H1 (cell line): Measurements from ENCODE around the gene MACROH2A1. TPM values are rescaled to one million over a fixed set of nuclear protein-coding genes. Genes with fewer than 3 reads are reported as not detected.

Source experiments
- CTCF ChIA-PET: fragments of 300-600 bp; sonication (Branson Sonifier 250); formaldehyde crosslinking; loops from one replicate; lab custom pipeline; 2021; ENCODE audit not compliant: partially characterized antibody; lab: Charles Lee
- POLR2A ChIA-PET: fragments of 300-600 bp; sonication (Branson Sonifier 250); formaldehyde crosslinking; loops from one replicate; lab custom pipeline; 2021; ENCODE audit warnings: inconsistent platforms; ENCODE audit not compliant: partially characterized antibody; lab: Charles Lee
- DNase-seq, 2 experiments: peaks; one replicate each; pipeline versions ENCODE4 v3.0.0 to v3.0.0-alpha.2; 2010 to 2022; ENCODE audit warnings: low spot score in 2 of 2, low read depth in 1 of 2, mixed read lengths in 1 of 2
- FAIRE-seq: peaks from 2 replicates; lab custom pipeline; 2011; peaks lifted over from hg19 to GRCh38; lab: Jason Lieb, UNC
- H2AFZ ChIP-seq: 2 replicates; pipeline ENCODE4 v1.8.1; 2012; ENCODE audit warnings: low read length, inconsistent platforms
- H2AK5ac ChIP-seq: 2 replicates; pipeline ENCODE4 v1.6.1; 2013; ENCODE audit warnings: low read depth, low read length
- H2BK120ac ChIP-seq: replicated peaks from 2 replicates; pipeline ENCODE3; 2013; ENCODE audit warnings: low read depth, low read length, inconsistent platforms
- H2BK12ac ChIP-seq: 2 replicates; pipeline ENCODE4 v1.6.1; 2013; ENCODE audit warnings: low read depth, low read length
- H2BK15ac ChIP-seq: 2 replicates; pipeline ENCODE4 v1.6.1; 2013; ENCODE audit warnings: low read length
- H2BK20ac ChIP-seq: 2 replicates; pipeline ENCODE4 v1.6.1; 2013; ENCODE audit warnings: low read length
- H2BK5ac ChIP-seq: 2 replicates; pipeline ENCODE4 v1.6.1; 2013; ENCODE audit warnings: low read depth, low read length
- H3K14ac ChIP-seq: 2 replicates; pipeline ENCODE4 v1.6.1; 2013; ENCODE audit warnings: inconsistent platforms; ENCODE audit not compliant: insufficient read length
- H3K18ac ChIP-seq: 2 replicates; pipeline ENCODE4 v1.6.1; 2013; ENCODE audit warnings: low read length; ENCODE audit errors: extremely low read depth
- H3K23ac ChIP-seq: 2 replicates; pipeline ENCODE4 v1.6.1; 2013; ENCODE audit warnings: inconsistent platforms; ENCODE audit not compliant: insufficient read length
- H3K23me2 ChIP-seq: 2 replicates; pipeline ENCODE4 v1.6.1; 2013; ENCODE audit warnings: low read depth, low read length
- H3K27ac ChIP-seq: 2 replicates; pipeline ENCODE4 v1.6.1; 2011; ENCODE audit warnings: low read depth, low read length, inconsistent platforms
- H3K27me3 ChIP-seq, 4 experiments: replicated peaks in 1 of 4; 1 replicate in 1 of 4; 2 replicates in 3 of 4; pipeline versions ENCODE4 v1.6.1 to v1.8.1; 2011 to 2013; ENCODE audit warnings: low read length in 3 of 4, mild to moderate bottlenecking in 3 of 4, inconsistent platforms in 2 of 4, mixed read lengths in 2 of 4, moderate library complexity in 1 of 4; ENCODE audit not compliant: control insufficient read depth in 3 of 4, insufficient read depth in 3 of 4; ENCODE audit errors: extremely low read depth in 1 of 4
- H3K36me3 ChIP-seq, 4 experiments: 2 replicates each; pipeline versions ENCODE4 v1.6.1 to v1.8.1; 2011 to 2013; ENCODE audit warnings: mild to moderate bottlenecking in 4 of 4, low read length in 3 of 4, moderate library complexity in 2 of 4, control low read depth in 1 of 4, inconsistent platforms in 1 of 4; ENCODE audit not compliant: insufficient read depth in 4 of 4, control insufficient read depth in 2 of 4
- H3K4ac ChIP-seq: replicated peaks from 2 replicates; pipeline ENCODE3; 2013; ENCODE audit warnings: low read length, low read depth, mixed read lengths, inconsistent platforms; ENCODE audit not compliant: insufficient read length
- H3K4me1 ChIP-seq, 4 experiments: replicated peaks in 1 of 4; 1 replicate in 1 of 4; 2 replicates in 3 of 4; pipeline versions ENCODE4 v1.6.1 to v1.8.1; 2011 to 2013; ENCODE audit warnings: low read length in 3 of 4, inconsistent platforms in 2 of 4, mixed read lengths in 1 of 4; ENCODE audit not compliant: insufficient read depth in 4 of 4, control insufficient read depth in 3 of 4
- H3K4me2 ChIP-seq, 2 experiments: 2 replicates each; pipeline versions ENCODE4 v1.6.1 to v1.8.1; 2011 to 2013; ENCODE audit warnings: low read depth in 2 of 2, low read length in 2 of 2, control low read depth in 1 of 2, inconsistent platforms in 1 of 2, mild to moderate bottlenecking in 1 of 2; ENCODE audit not compliant: insufficient read depth in 1 of 2
- H3K4me3 ChIP-seq, 4 experiments: fragments of 200-600, 300-600 bp in 1 of 4; sonication (generic), shearing (Covaris generic), sonication (Bioruptor Twin) in 1 of 4; 2 replicates each; pipeline versions ENCODE4 v1.5.1 to v1.8.1; 2011 to 2016; ENCODE audit warnings: low read length in 4 of 4, low read depth in 3 of 4, control low read depth in 2 of 4, inconsistent platforms in 2 of 4, mild to moderate bottlenecking in 2 of 4, mixed read lengths in 1 of 4, moderate library complexity in 1 of 4; ENCODE audit not compliant: insufficient read depth in 2 of 4; ENCODE audit errors: extremely low read depth in 1 of 4
- H3K56ac ChIP-seq: replicated peaks from 2 replicates; pipeline ENCODE3; 2013; ENCODE audit warnings: low read depth, mild to moderate bottlenecking, mixed read lengths, low read length, inconsistent platforms; ENCODE audit not compliant: insufficient read length
- H3K79me1 ChIP-seq: 2 replicates; pipeline ENCODE4 v1.6.1; 2013; ENCODE audit warnings: low read depth, low read length, control low read depth
- H3K79me2 ChIP-seq, 2 experiments: 2 replicates each; pipeline versions ENCODE4 v1.6.1 to v1.8.1; 2012 to 2013; ENCODE audit warnings: low read length in 2 of 2, mild to moderate bottlenecking in 2 of 2, inconsistent platforms in 1 of 2; ENCODE audit not compliant: insufficient read depth in 2 of 2, control insufficient read depth in 1 of 2
- H3K9ac ChIP-seq, 4 experiments: replicated peaks in 1 of 4; 1 replicate in 1 of 4; 2 replicates in 3 of 4; pipeline versions ENCODE4 v1.6.1 to v1.8.1; 2011 to 2013; ENCODE audit warnings: low read depth in 3 of 4, low read length in 3 of 4, control low read depth in 2 of 4, mild to moderate bottlenecking in 2 of 4, moderate library complexity in 2 of 4, inconsistent platforms in 1 of 4; ENCODE audit errors: extremely low read depth in 1 of 4
- H3K9me3 ChIP-seq, 2 experiments: 2 replicates each; pipeline versions ENCODE4 v1.6.1 to v1.8.1; 2012 to 2013; ENCODE audit warnings: mild to moderate bottlenecking in 2 of 2, moderate library complexity in 2 of 2, control low read depth in 1 of 2, inconsistent platforms in 1 of 2, low read depth in 1 of 2, low read length in 1 of 2, mixed read lengths in 1 of 2; ENCODE audit not compliant: insufficient read depth in 2 of 2
- H4K20me1 ChIP-seq, 2 experiments: replicated peaks in 1 of 2; 2 replicates each; pipeline versions ENCODE3 to v1.8.1; 2011 to 2013; ENCODE audit warnings: inconsistent platforms in 2 of 2, low read length in 2 of 2, mild to moderate bottlenecking in 1 of 2; ENCODE audit not compliant: insufficient read depth in 2 of 2, control insufficient read depth in 1 of 2
- H4K5ac ChIP-seq: 2 replicates; pipeline ENCODE4 v1.6.1; 2013; ENCODE audit warnings: low read length, low read depth, mixed read lengths, inconsistent platforms; ENCODE audit not compliant: insufficient read length
- H4K8ac ChIP-seq: 2 replicates; pipeline ENCODE4 v1.8.0; 2013; ENCODE audit warnings: mild to moderate bottlenecking, moderate library complexity, low read length, inconsistent platforms; ENCODE audit not compliant: insufficient read depth; ENCODE audit errors: extremely low read depth
- H4K91ac ChIP-seq: replicated peaks from 2 replicates; pipeline ENCODE3; 2013; ENCODE audit warnings: low read length, mixed read lengths, inconsistent platforms; ENCODE audit not compliant: insufficient read length
- CTBP2 ChIP-seq: IDR thresholded peaks from 2 replicates; pipeline ENCODE4 v1.7.0; 2011; ENCODE audit warnings: borderline replicate concordance, mild to moderate bottlenecking, moderate library complexity, mixed read lengths, low read length; ENCODE audit not compliant: insufficient read depth, insufficient read length
- HDAC2 ChIP-seq, 2 experiments: fragments of 300-600 bp in 1 of 2; sonication (generic) in 1 of 2; IDR thresholded peaks; 2 replicates each; pipeline ENCODE4 v1.6.1; 2011 to 2012; ENCODE audit warnings: low read depth in 2 of 2, low read length in 2 of 2, mild to moderate bottlenecking in 2 of 2, moderate library complexity in 2 of 2, borderline replicate concordance in 1 of 2, inconsistent platforms in 1 of 2
- HDAC6 ChIP-seq: IDR thresholded peaks from one replicate; pipeline ENCODE4 v1.7.1; 2012; ENCODE audit warnings: low read depth, mild to moderate bottlenecking, inconsistent platforms, low read length, moderate library complexity
- POU5F1 ChIP-seq: IDR thresholded peaks from 2 replicates; pipeline ENCODE4 v1.6.1; 2011; ENCODE audit warnings: low read depth, mild to moderate bottlenecking, low read length, moderate library complexity
- RXRA ChIP-seq: IDR thresholded peaks from 2 replicates; pipeline ENCODE4 v1.6.1; 2011; ENCODE audit warnings: low read depth, mild to moderate bottlenecking, low read length, moderate library complexity; ENCODE audit not compliant: insufficient read depth
- SAP30 ChIP-seq: fragments of 300-600 bp; sonication (generic); IDR thresholded peaks from 2 replicates; pipeline ENCODE4 v1.7.1; 2012; ENCODE audit warnings: low read length, moderate library complexity, mild to moderate bottlenecking, inconsistent platforms; ENCODE audit not compliant: insufficient read depth, insufficient replicate concordance
- SP1 ChIP-seq: IDR thresholded peaks from 2 replicates; pipeline ENCODE4 v1.6.1; 2011; ENCODE audit warnings: low read depth, low read length
- TAF7 ChIP-seq: optimal IDR thresholded peaks from 2 replicates; pipeline ENCODE3; 2011; ENCODE audit warnings: low read depth, mild to moderate bottlenecking, inconsistent platforms, low read length, moderate library complexity, borderline replicate concordance
- TBP ChIP-seq: IDR thresholded peaks from 2 replicates; pipeline ENCODE4 v1.6.1; 2011; ENCODE audit warnings: low read depth, low read length, improper control_type of control experiment
- TCF12 ChIP-seq: IDR thresholded peaks from 2 replicates; pipeline ENCODE4 v1.6.1; 2011; ENCODE audit warnings: low read depth, mild to moderate bottlenecking, low read length
- YY1 ChIP-seq: IDR thresholded peaks from 2 replicates; pipeline ENCODE4 v1.6.1; 2011; ENCODE audit warnings: low read depth, mild to moderate bottlenecking, low read length
- WGBS, 2 experiments: shearing (Covaris generic) in 1 of 2; methylation state at CpG; one replicate each; pipeline versions ENCODE4 v1.1.6 to v1.1.7; 2013 to 2015; ENCODE audit warnings: low lambda C conversion rate in 2 of 2, mixed read lengths in 2 of 2, inconsistent platforms in 1 of 2, low coverage in 1 of 2, missing lambda C conversion rate in 1 of 2; ENCODE audit not compliant: insufficient replicate concordance in 2 of 2, insufficient coverage in 1 of 2, insufficient read length in 1 of 2; ENCODE audit errors: extremely low coverage in 1 of 2, missing lambda C conversion rate in 1 of 2; 5-methylcytosine and 5-hydroxymethylcytosine counted together
- polyA plus RNA-seq, 7 experiments: library from polyadenylated mRNA; depleted of rRNA in 3 of 7; stranded (reverse) in 5 of 7; unstranded in 2 of 7; fragments of >200 nt in 5 of 7; fragments of 200-250 nt in 2 of 7; gene quantifications; 1 replicate in 5 of 7; 2 replicates in 1 of 7; 4 replicates in 1 of 7; pipeline versions ENCODE4 v1.2.1 to v1.2.3, GENCODE V29; 2011 to 2013; ENCODE audit warnings: missing spikeins in 2 of 7, mixed read lengths in 2 of 7
- total RNA-seq: library from RNA; stranded (reverse); fragmentation: NEBNext Ultra II Directional; extraction: Animal tissue kit (Norgen Biotek cat#: 25700); gene quantifications from 2 replicates; pipeline ENCODE4 v1.2.1, GENCODE V29; 2021
- TF ChIP-seq, protein P1 (sequence below): IDR thresholded peaks from 2 replicates; pipeline ENCODE4 v1.6.1; 2012; ENCODE audit warnings: inconsistent platforms

The MACROH2A1 gene
- total and polyA plus RNA-seq, 2 of the 8 experiments (the other 6 are each of a cell fraction or from before 2014, with no cell fraction given), result 60.0 to 92.3 TPM

DNA sequence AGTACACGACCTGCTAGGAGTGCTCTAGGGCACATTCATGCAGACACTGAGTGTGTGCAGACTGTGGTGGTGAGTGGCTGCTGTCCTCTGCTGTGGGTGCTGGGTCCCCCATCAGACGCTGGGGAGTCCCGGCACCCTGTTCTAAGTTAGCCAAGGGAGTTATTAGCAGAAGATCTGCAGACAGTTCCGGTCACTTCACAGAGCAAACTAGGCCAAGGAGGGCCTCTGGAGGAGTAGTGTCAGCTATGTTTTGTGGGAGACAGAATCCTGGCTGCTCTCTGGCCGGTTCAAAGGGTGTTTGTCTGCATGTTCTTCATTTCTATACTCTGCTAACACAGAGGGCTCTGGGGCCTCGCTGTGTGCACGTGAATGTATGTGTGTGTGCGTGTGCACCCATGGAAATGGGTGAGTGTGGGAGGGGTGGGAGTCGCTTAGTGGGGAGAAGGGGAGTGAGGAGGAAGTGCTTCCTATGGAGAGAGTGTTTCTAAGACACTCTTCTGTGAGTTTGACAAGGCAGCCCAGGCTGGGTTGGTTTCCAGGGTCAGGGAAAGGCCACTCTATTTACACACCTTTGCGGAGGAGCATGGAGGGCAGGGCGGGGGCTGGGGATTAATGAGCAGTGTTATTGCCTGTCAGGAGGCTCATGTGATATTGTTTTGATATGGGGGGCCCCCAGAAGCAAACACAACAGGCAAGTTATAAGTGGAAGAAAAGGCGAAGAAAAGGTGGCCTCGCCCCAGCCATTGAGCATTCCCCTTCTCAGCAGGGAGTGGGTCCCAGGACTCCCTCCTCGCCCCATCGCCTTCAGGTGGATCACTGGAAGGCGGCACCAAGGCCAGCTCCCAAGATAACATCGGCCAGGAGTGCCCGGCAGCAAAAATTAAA lies 68.9 kb downstream of the MACROH2A1 start:
- H3K4me1 ChIP-seq, result no peaks in the 10 kb centered on the region
- H4K91ac ChIP-seq, result no peak overlapping the region
- no peaks in the 10 kb centered on the region for H3K79me1 ChIP-seq
- H4K5ac ChIP-seq, result no peak overlapping the region
- H3K4me3 ChIP-seq, result no peak overlapping the region
- FAIRE-seq (no peak), DNase-seq (no peak)
- no peaks in the 10 kb centered on the region for H3K36me3 ChIP-seq
- H3K27ac ChIP-seq, result no peak overlapping the region
- no peak overlapping the region for H2BK20ac ChIP-seq
- no peak overlapping the region for H3K4ac ChIP-seq
- no peak overlapping the region for H3K23ac ChIP-seq
- POLR2A ChIA-PET, result interaction anchor here (1.2 kb wide), 1 partner anchor 14 kb away, joined by 3 read pairs; no protein-coding TSS in a partner anchor
- H4K8ac ChIP-seq, result no peak overlapping the region
- H3K9ac ChIP-seq, result no peak overlapping the region
- H2BK120ac ChIP-seq, result no peak overlapping the region
- no peaks in the 10 kb centered on the region for H4K20me1 ChIP-seq
- H2BK5ac ChIP-seq, result no peak overlapping the region
- no peak overlapping the region for H3K56ac ChIP-seq
- H3K9me3 ChIP-seq, result no peaks in the 10 kb centered on the region
- 82% methylated on average over 17 of the region's 18 CpGs; no CpG with 5 or more reads in 1 of the 2 experiments for WGBS, 2 experiments
- H2BK12ac ChIP-seq, result no peak overlapping the region
- H3K23me2 ChIP-seq, result no peaks in the 10 kb centered on the region
- CTCF ChIA-PET, result interaction anchor here (0.6 to 1.7 kb wide), 8 partner anchors 8 to 919 kb away, joined by 3 to 8 read pairs (median 4); no protein-coding TSS in a partner anchor
- no peak overlapping the region for H2BK15ac ChIP-seq
- no peak overlapping the region for H3K18ac ChIP-seq
- no peaks in the 10 kb centered on the region for H3K79me2 ChIP-seq
- no peak overlapping the region for H2AFZ ChIP-seq
- H2AK5ac ChIP-seq, result no peak overlapping the region
- no peaks in the 10 kb centered on the region for H3K27me3 ChIP-seq
- H3K4me2 ChIP-seq, result no peak overlapping the region
- no peak overlapping the region for H3K14ac ChIP-seq
- no peak for TF ChIP-seq SP1
- no peak for TF ChIP-seq TCF12
- TF ChIP-seq CTBP2, result no peak
- TF ChIP-seq TAF7, result no peak
- no peak for TF ChIP-seq HDAC6
- TF ChIP-seq, protein P1, sequence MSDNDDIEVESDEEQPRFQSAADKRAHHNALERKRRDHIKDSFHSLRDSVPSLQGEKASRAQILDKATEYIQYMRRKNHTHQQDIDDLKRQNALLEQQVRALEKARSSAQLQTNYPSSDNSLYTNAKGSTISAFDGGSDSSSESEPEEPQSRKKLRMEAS, result no peak
- no peak for TF ChIP-seq TBP
- TF ChIP-seq HDAC2 (IDR thresholded peaks at IDR 0.05; ENCODE audit: borderline replicate concordance in 1 of 2, low read depth in 2 of 2, low read length in 2 of 2), result no peak
- TF ChIP-seq POU5F1, result no peak
- TF ChIP-seq RXRA, result no peak
- no peak for TF ChIP-seq YY1
- TF ChIP-seq SAP30, result no peak
